ENCODE measurements around the gene RGS17. TPM values are rescaled to one million over a fixed set of nuclear protein-coding genes. Genes with fewer than 3 reads are reported as not detected.

RGS17 gene
- total and polyA plus RNA-seq, 2 of the 13 experiments (the other 11 are each of a cell fraction or from before 2014, with no cell fraction given), result 0.04 TPM; not detected in 1

GRCh38 chr6:153034139-153034538 lies 96.9 kb downstream of the RGS17 start:
- ChIA-PET CTCF (ENCODE audit: low intra/inter-chr PET ratio, low total read pairs) (no interaction called here), POLR2A (no interaction called here)
- FAIRE-seq (no peak), DNase-seq (ENCODE audit: low spot score) (no peak), ATAC-seq (no peak)
- 82% methylated on average over 9 of the region's 9 CpGs for WGBS (ENCODE audit: low lambda C conversion rate)
- BruUV-seq (replicated peaks), result no TSS peak
- Histone ChIP-seq H3K27ac (ENCODE audit: extremely low read length, insufficient read depth, low read length) (no peak overlapping the region), H3K27me3 (ENCODE audit: control insufficient read depth in 1 of 2, insufficient read depth in 2 of 2, low read length in 2 of 2) (no peaks in the 10 kb centered on the region), H3K4me2 (ENCODE audit: low read depth, low read length) (no peak overlapping the region), H4K20me1 (ENCODE audit: insufficient read depth, low read length) (no peaks in the 10 kb centered on the region), H3K9me3 (ENCODE audit: low read length) (no peaks in the 10 kb centered on the region), H3K4me1 (ENCODE audit: insufficient read depth, low read length) (peaks cover 5% of the 10 kb centered on the region), H3K4me3 (replicated peaks in 1 of 3; ENCODE audit: insufficient read depth in 1 of 3, low read depth in 2 of 3, low read length in 3 of 3) (no peak overlapping the region), H3K79me2 (ENCODE audit: insufficient read depth, low read length) (no peaks in the 10 kb centered on the region), H3K9ac (ENCODE audit: insufficient read depth, low read depth, low read length) (no peak overlapping the region), H3K36me3 (replicated peaks in 1 of 2; ENCODE audit: control insufficient read depth in 1 of 2, insufficient read depth in 2 of 2, low read length in 2 of 2) (no peaks in the 10 kb centered on the region), H2AFZ (ENCODE audit: low read length) (no peak overlapping the region)
- intact Hi-C loops (cut with micrococcal nuclease; ENCODE audit: unreplicated experiment), result loop anchor here (5.0 kb wide), 1 partner anchor 913 kb away; no protein-coding TSS in a partner anchor
- in situ Hi-C loops (cut with HindIII; ENCODE audit: extremely low pct_ligation_motif_present, low pct_unique_long_range_greater_than_20kb), result loop anchor here (10.0 to 25.0 kb wide), 2 partner anchors 281 to 478 kb away; no protein-coding TSS in a partner anchor
- TF ChIP-seq ZNF138 (CRISPR knock-in tag; IDR thresholded peaks at IDR 0.05; ENCODE audit: low read depth), result no peak

DNA sequence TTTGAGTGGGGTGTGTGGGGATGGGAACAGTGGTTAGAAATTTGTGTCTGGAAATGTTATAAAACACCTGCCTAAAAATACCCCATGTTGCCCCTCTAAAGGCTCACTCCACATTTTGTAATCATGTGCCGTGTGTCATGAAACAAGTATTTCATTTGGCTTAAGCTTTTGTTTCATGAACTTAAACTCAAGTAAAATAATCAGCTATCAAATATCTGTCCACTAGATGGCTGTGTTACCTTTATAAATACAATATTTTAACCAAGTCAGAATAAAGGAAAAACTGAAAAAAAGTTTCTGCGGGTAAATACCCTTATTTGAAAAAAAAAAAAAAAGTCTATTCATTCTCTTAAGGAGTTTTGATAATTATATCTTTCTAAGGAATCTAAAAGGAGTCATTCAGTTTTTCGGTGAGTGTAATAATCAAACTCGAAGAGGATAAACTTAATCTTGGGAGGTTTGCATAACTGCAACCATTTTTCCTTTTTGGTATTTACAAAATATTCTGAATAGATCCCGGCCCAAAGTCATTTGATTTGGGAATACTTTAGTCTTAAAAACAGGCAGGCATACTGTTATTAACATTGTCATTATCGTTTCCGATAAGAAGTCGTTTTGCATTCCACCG lies 98.7 kb downstream of the RGS17 start:
- H3K4me1 ChIP-seq (ENCODE audit: insufficient read depth, low read length), result peaks cover 12% of the 10 kb centered on the region
- ChIA-PET POLR2A (no interaction called here), CTCF (ENCODE audit: low intra/inter-chr PET ratio, low total read pairs) (interaction anchor here (0.6 to 2.1 kb wide), 3 partner anchors 75 to 480 kb away, joined by 3 to 8 read pairs (median 8); no protein-coding TSS in a partner anchor)
- H3K4me2 ChIP-seq (ENCODE audit: low read depth, low read length), result no peak overlapping the region
- no peaks in the 10 kb centered on the region for H3K9me3 ChIP-seq (ENCODE audit: low read length)
- H3K27me3 ChIP-seq (ENCODE audit: control insufficient read depth in 1 of 2, insufficient read depth in 2 of 2, low read length in 2 of 2), result no peaks in the 10 kb centered on the region
- intact Hi-C loops (cut with micrococcal nuclease; ENCODE audit: unreplicated experiment) (loop anchor here (1.0 to 5.0 kb wide), 3 partner anchors 280 to 915 kb away; no protein-coding TSS in a partner anchor), in situ Hi-C loops (cut with HindIII; ENCODE audit: extremely low pct_ligation_motif_present, low pct_unique_long_range_greater_than_20kb) (loop anchor here (10.0 to 25.0 kb wide), 2 partner anchors 282 to 480 kb away; no protein-coding TSS in a partner anchor)
- ATAC-seq, result no peak
- H4K20me1 ChIP-seq (ENCODE audit: insufficient read depth, low read length), result no peaks in the 10 kb centered on the region
- H3K79me2 ChIP-seq (ENCODE audit: insufficient read depth, low read length), result no peaks in the 10 kb centered on the region
- no peak overlapping the region for H2AFZ ChIP-seq (ENCODE audit: low read length)
- H3K36me3 ChIP-seq (replicated peaks in 1 of 2; ENCODE audit: control insufficient read depth in 1 of 2, insufficient read depth in 2 of 2, low read length in 2 of 2), result no peaks in the 10 kb centered on the region
- peak; percentile 51 for TF ChIP-seq STAG1 (CRISPR knock-in tag; IDR thresholded peaks at IDR 0.05)
- TF ChIP-seq ZNF318 (CRISPR knock-in tag; IDR thresholded peaks at IDR 0.05), result no peak
- TF ChIP-seq CTCF (CRISPR knock-in tag; IDR thresholded peaks at IDR 0.05), result peak; percentile 25; the same call in 1 of the 2 replicates
- 0 out of 2 replicates have a peak, but pooled peaks have one; percentile 7 for TF ChIP-seq SMC3 (IDR thresholded peaks at IDR 0.05; ENCODE audit: low read length)
- H3K9ac ChIP-seq (ENCODE audit: insufficient read depth, low read depth, low read length), result no peak overlapping the region
- DNase-seq (ENCODE audit: low spot score), result peak; percentile 22
- BruUV-seq (replicated peaks), result no TSS peak
- no peak overlapping the region for H3K4me3 ChIP-seq (replicated peaks in 1 of 3; ENCODE audit: insufficient read depth in 1 of 3, low read depth in 2 of 3, low read length in 3 of 3)
- 59% methylated on average over 9 of the region's 9 CpGs for WGBS (ENCODE audit: low lambda C conversion rate)
- H3K27ac ChIP-seq (ENCODE audit: extremely low read length, insufficient read depth, low read length), result no peak overlapping the region
- FAIRE-seq, result no peak
